Retinal pigment epithelial cell (primary cell): Measurements from ENCODE around the gene CPLX3.

Experiments
- DNase-seq: peaks from one replicate; pipeline ENCODE4 v3.0.0-alpha.2; 2010; ENCODE audit warnings: low read depth
- H3K4me3 ChIP-seq: 2 replicates; pipeline ENCODE4 v1.5.1; 2011; ENCODE audit warnings: mild to moderate bottlenecking, low read length, control low read depth, moderate library complexity
- TF ChIP-seq, protein P1 (sequence below): conservative IDR thresholded peaks from 2 replicates; pipeline ENCODE4 v1.5.1; 2011; ENCODE audit warnings: low read depth, low read length, control low read depth, inconsistent platforms

CPLX3 gene

DNA sequence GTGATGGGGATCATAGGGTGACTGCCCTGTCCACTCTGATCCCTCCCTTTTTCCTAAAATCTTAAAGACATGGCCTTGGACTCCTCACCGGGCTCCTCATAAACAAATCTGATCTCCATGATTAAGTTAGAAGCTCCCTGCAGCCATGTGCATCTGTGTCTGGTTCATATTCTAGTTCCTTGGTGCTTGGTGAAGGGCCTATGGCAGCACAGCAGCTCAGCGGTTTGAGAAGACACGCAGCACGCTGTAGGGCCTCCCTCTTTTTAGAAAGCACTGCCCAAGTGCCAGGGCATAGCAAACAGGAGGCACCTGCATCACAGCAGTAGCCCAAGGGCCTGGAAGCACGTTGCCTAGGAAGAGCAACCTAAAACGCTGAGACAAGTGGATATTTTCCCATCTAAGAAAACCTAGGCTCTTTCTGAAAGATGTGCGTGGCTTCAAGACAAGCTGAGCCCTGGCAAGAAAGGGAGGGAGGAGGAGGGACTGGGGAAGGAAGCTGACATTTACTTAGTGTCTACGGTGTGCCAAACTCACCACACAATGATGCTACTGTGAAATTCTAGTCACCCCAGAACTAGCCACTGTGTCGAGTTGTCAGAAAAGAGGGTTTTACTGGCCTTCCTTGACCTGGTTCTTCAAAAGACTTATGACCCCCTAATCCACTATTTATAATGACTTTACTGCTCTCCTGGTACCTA lies 31.4 kb downstream of the CPLX3 start:
- H3K4me3 ChIP-seq: no peak overlapping the region
- DNase-seq: no peak
- TF ChIP-seq, protein P1, sequence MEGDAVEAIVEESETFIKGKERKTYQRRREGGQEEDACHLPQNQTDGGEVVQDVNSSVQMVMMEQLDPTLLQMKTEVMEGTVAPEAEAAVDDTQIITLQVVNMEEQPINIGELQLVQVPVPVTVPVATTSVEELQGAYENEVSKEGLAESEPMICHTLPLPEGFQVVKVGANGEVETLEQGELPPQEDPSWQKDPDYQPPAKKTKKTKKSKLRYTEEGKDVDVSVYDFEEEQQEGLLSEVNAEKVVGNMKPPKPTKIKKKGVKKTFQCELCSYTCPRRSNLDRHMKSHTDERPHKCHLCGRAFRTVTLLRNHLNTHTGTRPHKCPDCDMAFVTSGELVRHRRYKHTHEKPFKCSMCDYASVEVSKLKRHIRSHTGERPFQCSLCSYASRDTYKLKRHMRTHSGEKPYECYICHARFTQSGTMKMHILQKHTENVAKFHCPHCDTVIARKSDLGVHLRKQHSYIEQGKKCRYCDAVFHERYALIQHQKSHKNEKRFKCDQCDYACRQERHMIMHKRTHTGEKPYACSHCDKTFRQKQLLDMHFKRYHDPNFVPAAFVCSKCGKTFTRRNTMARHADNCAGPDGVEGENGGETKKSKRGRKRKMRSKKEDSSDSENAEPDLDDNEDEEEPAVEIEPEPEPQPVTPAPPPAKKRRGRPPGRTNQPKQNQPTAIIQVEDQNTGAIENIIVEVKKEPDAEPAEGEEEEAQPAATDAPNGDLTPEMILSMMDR: no peak

DNA sequence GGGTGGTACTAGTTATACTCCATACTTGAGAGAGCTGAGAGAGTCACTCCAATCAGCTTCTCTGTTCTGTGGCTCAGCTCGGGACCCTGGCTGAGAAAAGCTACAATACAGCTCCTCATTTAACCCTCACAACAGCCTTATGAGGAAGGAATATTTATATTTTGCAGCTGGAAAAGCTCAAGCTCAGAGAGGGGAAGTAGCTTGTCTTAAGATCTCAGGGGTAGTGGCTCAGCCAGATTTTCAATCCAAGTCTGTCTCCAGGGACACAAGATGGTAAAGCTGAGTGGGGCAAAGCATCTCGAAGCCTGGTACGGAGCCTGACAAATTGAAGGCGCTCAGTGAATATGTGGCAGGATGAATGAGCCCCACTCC lies 31.9 kb downstream of the CPLX3 start:
- H3K4me3 ChIP-seq: no peak overlapping the region
- TF ChIP-seq, protein P1: no peak
- DNase-seq: no peak

DNA sequence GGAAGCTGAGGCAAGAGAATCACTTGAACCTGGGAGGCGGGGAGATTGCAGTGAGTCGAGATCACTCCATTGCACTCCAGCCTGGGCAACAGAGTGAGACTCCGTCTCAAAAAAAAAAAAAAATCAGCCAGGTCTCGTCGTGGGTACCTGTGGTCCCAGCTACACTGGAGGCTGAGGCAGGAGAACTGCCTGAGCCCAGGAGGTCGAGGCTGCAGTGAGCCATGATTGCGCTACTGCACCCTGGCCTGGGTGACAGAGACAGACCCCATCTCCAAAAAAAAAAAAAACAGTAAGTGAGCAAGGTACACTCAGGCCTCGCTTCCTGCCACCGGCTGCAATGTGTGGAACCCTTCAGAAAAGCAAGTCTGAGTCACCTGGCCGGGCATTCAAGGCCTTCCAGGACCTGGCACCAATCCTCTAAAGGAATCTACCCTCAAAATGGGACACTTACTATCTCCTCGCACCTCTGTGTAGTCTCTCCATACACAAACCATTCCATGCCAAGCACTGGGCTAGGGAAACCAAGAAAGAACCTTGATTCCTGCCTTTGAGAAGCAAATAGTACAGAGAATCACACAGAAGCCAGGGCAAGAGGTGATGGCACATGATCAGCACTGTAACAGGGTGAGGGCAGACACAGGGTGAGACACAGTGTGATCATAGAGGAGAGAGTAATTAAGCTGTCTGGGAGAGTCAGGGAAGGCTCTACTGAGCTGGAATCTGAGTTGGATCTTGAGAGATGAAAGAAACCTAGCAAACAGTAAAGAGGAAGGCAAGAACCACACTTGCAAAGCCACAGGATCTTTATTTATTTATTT lies 37.0 kb downstream of the CPLX3 start:
- peak; percentile 45 for DNase-seq
- TF ChIP-seq, protein P1: no peak
- H3K4me3 ChIP-seq: no peak overlapping the region

DNA sequence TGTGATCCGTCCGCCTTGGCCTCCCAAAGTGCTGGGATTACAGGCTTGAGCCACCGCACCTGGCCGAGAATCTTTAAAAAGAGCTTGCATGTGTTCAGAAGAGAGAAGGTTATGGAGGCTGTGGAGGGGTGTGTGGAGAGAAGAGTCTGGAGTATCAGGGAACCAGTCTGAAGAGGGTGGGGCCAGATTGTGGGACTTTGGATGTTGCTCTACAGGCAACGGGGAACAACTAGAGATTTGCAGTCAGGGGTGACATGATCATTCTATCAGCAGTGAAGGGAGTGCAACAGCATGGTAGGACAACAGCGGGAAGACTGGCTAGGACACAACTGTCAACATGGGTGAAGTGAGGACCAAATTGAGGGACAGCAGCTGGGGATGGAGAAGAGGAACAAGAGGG lies 37.9 kb downstream of the CPLX3 start:
- TF ChIP-seq, protein P1: no peak
- no peak overlapping the region for H3K4me3 ChIP-seq
- DNase-seq: no peak

DNA sequence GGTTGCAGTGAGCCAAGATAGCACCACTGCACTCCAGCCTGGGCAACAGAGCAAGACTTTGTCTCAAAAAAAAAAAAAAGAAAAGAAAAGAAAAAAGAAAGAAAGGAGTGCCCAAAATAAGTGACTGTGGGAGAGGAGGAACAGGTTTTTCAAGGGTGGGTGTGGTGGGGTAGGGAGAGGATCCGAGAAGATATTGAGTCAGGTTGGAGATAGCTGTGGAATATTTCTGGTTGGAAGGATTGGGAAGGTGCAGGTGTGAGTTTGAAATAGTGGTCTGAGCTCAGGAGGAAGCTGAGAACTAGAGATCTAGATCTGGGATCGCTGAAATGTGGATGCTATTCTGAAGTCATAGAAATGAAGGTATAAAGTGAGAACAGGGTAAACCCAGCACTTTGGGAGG lies 38.9 kb downstream of the CPLX3 start:
- no peak for DNase-seq
- TF ChIP-seq, protein P1: no peak
- H3K4me3 ChIP-seq: no peak overlapping the region

DNA sequence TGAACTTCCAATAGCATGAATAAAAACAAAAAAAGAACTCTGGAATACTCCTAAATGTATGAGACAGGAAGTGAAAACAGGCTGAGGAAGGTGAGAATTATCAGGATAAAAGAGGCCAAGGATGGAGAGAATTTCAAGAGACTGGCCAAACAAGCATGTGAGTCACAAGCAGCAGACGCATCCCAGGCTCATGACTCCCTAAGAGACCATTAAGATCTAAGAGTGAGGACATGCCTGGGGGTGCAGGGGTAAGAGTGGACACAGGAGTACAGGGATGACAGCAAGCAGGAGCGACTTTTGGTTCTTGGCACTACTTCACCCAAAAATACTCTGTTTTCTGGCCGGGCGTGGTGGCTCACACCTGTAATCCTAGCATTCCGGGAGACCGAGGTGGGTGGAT lies 39.7 kb downstream of the CPLX3 start:
- TF ChIP-seq, protein P1: no peak
- peak; percentile 54 for DNase-seq
- no peak overlapping the region for H3K4me3 ChIP-seq
